SK-N-SH treated with all-trans-retinoic acid at 6 μM for 48 hours (cell line): ENCODE results near the gene GARNL3.

Experiments used
- ATAC-seq: fragments of 200-7000 bp; cut with Tn5 transposase; 3 replicates; pipeline ENCODE4 v1.9.1; 2020; ENCODE audit warnings: mild to moderate bottlenecking, moderate library complexity
- ARNTL ChIP-seq: fragments of 450-650 bp; formaldehyde crosslinking; IDR thresholded peaks from 2 replicates; pipeline ENCODE4 v1.5.0; 2020; ENCODE audit warnings: low read depth, mild to moderate bottlenecking, moderate library complexity, borderline replicate concordance
- CSDC2 ChIP-seq: fragments of 250-450 bp; sonication (Bioruptor Pico); IDR thresholded peaks from 2 replicates; pipeline ENCODE4 v1.5.0; 2020; ENCODE audit warnings: mild to moderate bottlenecking, moderate library complexity
- CSRNP3 ChIP-seq: fragments of 250-450 bp; sonication (Bioruptor Pico); IDR thresholded peaks from 2 replicates; pipeline ENCODE4 v1.5.1; 2021; ENCODE audit warnings: mild to moderate bottlenecking, moderate library complexity
- ISL1 ChIP-seq: fragments of 250-450 bp; sonication (Bioruptor Pico); IDR thresholded peaks from 2 replicates; pipeline ENCODE4 v2.1.2; 2022; ENCODE audit warnings: mild to moderate bottlenecking, moderate library complexity
- OSR1 ChIP-seq: fragments of 250-450 bp; sonication (Bioruptor Pico); IDR thresholded peaks from 2 replicates; pipeline ENCODE4 v1.8.0; 2022; ENCODE audit warnings: moderate library complexity, mild to moderate bottlenecking, inconsistent platforms
- RARB ChIP-seq: fragments of 250-450 bp; sonication (Bioruptor Pico); IDR thresholded peaks from 2 replicates; pipeline ENCODE4 v1.8.0; 2021; ENCODE audit warnings: mild to moderate bottlenecking, moderate library complexity
- SNAI2 ChIP-seq: fragments of 250-450 bp; sonication (Bioruptor Pico); IDR thresholded peaks from 2 replicates; pipeline ENCODE4 v1.5.0; 2020; ENCODE audit warnings: mild to moderate bottlenecking, moderate library complexity
- TCF4 ChIP-seq: fragments of 250-450 bp; sonication (Bioruptor Pico); IDR thresholded peaks from 2 replicates; pipeline ENCODE4 v1.8.0; 2021; ENCODE audit warnings: mild to moderate bottlenecking, moderate library complexity, borderline replicate concordance
- ZC3H10 ChIP-seq: fragments of 250-450 bp; sonication (Bioruptor Pico); IDR thresholded peaks from 2 replicates; pipeline ENCODE4 v1.5.1; 2021; ENCODE audit warnings: mild to moderate bottlenecking, moderate library complexity
- ZFP3 ChIP-seq: fragments of 250-450 bp; sonication (Bioruptor Pico); IDR thresholded peaks from 2 replicates; pipeline ENCODE4 v1.5.0; 2020; ENCODE audit warnings: mild to moderate bottlenecking, moderate library complexity
- ZFP30 ChIP-seq: fragments of 450-650 bp; formaldehyde crosslinking; IDR thresholded peaks from 2 replicates; pipeline ENCODE4 v1.5.0; 2022; ENCODE audit warnings: mild to moderate bottlenecking, moderate library complexity
- ZNF565 ChIP-seq: fragments of 450-650 bp; formaldehyde crosslinking; conservative IDR thresholded peaks from 2 replicates; pipeline ENCODE4 v1.5.0; 2020; ENCODE audit warnings: low read depth, mild to moderate bottlenecking, moderate library complexity
- ZNF70 ChIP-seq: fragments of 450-650 bp; formaldehyde crosslinking; IDR thresholded peaks from 2 replicates; pipeline ENCODE4 v1.5.0; 2020; ENCODE audit warnings: mild to moderate bottlenecking, moderate library complexity
- ZNF8 ChIP-seq: fragments of 450-650 bp; formaldehyde crosslinking; IDR thresholded peaks from 2 replicates; pipeline ENCODE4 v1.5.0; 2020; ENCODE audit warnings: mild to moderate bottlenecking, moderate library complexity
- TF ChIP-seq, protein P1 (sequence below): fragments of 250-450 bp; sonication (Bioruptor Pico); IDR thresholded peaks from 2 replicates; pipeline ENCODE4 v1.5.0; 2020; ENCODE audit warnings: mild to moderate bottlenecking, moderate library complexity
- TF ChIP-seq, protein P2 (sequence below): fragments of 250-450 bp; sonication (Bioruptor Pico); IDR thresholded peaks from 2 replicates; pipeline ENCODE4 v1.5.1; 2020; ENCODE audit warnings: low read depth, mild to moderate bottlenecking, moderate library complexity
- TF ChIP-seq, protein P3 (sequence below): fragments of 250-450 bp; sonication (Bioruptor Pico); IDR thresholded peaks from 2 replicates; pipeline ENCODE4 v1.8.0; 2021; ENCODE audit warnings: low read depth, mild to moderate bottlenecking, moderate library complexity, borderline replicate concordance

GARNL3 gene

DNA sequence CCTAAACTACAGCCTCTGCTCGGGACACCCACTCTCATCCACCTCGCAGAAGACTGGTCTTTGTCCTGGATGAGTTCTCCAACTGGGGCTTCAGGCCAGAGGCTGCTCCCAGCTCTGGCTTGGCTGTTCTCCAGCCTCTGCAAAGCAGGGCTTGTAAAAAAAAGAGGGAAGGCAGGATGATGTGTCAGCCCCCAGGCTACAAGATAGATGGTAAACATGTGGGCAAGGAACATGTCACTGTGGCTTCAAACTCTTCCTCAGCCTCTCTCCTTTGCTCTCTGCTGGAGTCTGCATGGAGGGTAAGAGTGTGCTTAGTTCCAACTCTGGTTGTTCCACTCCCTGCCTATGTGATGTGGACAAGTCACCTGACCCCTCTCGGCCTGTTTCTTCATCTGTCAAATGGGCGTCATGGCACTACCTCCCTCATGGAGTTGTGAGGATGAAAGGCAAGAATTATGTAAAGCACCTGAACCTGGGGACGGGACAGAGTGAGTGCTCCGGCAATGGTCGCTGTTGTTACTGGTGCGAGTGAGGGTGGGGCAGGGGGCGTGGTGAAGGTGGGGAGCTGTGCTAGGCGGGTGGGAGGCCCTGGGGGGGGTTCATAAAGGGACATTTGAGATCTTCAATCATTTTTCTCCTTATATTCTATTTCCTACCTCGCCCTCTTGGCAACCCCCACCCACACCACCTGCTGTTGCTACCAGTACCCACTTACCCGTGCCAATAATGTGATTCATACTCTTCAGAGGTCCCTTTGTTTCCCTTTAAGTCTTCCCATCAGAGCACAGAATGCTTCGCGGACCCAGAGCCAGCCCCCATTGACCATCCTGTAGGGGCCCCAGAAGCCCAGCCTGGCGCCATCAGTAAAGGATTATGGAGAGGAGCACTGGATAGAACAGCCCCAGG lies 152.8 kb downstream of the GARNL3 start (continued):
- TF ChIP-seq, protein P1, sequence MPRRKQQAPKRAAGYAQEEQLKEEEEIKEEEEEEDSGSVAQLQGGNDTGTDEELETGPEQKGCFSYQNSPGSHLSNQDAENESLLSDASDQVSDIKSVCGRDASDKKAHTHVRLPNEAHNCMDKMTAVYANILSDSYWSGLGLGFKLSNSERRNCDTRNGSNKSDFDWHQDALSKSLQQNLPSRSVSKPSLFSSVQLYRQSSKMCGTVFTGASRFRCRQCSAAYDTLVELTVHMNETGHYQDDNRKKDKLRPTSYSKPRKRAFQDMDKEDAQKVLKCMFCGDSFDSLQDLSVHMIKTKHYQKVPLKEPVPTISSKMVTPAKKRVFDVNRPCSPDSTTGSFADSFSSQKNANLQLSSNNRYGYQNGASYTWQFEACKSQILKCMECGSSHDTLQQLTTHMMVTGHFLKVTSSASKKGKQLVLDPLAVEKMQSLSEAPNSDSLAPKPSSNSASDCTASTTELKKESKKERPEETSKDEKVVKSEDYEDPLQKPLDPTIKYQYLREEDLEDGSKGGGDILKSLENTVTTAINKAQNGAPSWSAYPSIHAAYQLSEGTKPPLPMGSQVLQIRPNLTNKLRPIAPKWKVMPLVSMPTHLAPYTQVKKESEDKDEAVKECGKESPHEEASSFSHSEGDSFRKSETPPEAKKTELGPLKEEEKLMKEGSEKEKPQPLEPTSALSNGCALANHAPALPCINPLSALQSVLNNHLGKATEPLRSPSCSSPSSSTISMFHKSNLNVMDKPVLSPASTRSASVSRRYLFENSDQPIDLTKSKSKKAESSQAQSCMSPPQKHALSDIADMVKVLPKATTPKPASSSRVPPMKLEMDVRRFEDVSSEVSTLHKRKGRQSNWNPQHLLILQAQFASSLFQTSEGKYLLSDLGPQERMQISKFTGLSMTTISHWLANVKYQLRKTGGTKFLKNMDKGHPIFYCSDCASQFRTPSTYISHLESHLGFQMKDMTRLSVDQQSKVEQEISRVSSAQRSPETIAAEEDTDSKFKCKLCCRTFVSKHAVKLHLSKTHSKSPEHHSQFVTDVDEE (CRISPR knock-in tag): no peak
- no peak for TF ChIP-seq CSRNP3 (CRISPR knock-in tag)
- no peak for TF ChIP-seq ZNF8 (CRISPR knock-in tag)
- no peak for TF ChIP-seq ZNF565 (CRISPR knock-in tag)
- no peak for TF ChIP-seq ARNTL (CRISPR knock-in tag)
- TF ChIP-seq, all 23 proteins: peak for 0

DNA sequence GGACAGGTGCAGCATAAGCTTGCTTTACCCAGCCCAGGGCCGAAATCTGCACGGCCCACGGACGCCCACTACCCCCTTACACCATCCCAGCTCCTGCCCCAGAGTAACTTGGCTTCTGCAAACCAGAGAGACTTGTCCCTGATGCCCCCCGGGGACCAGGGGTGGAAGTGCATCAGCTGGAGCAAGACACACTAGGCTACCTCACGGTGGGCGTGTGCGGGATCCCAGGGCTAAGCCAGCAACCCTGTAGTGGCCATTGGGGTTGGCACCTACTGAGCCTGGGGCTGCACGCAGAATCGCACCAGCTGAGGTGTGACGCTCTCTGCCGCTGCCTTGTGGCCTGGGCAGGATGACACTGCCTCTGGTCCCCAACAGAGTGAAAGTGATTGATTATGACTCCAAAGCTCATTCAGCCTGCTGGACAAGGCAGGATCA lies 153.5 kb downstream of the GARNL3 start:
- peak; percentile 34; the same call in 2 of the 3 replicates for ATAC-seq
- TF ChIP-seq, protein P2, sequence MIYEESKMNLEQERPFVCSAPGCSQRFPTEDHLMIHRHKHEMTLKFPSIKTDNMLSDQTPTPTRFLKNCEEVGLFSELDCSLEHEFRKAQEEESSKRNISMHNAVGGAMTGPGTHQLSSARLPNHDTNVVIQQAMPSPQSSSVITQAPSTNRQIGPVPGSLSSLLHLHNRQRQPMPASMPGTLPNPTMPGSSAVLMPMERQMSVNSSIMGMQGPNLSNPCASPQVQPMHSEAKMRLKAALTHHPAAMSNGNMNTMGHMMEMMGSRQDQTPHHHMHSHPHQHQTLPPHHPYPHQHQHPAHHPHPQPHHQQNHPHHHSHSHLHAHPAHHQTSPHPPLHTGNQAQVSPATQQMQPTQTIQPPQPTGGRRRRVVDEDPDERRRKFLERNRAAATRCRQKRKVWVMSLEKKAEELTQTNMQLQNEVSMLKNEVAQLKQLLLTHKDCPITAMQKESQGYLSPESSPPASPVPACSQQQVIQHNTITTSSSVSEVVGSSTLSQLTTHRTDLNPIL (CRISPR knock-in tag): no peak
- TF ChIP-seq ZC3H10 (CRISPR knock-in tag) (no peak), SNAI2 (no peak), CSRNP3 (CRISPR knock-in tag) (no peak)
- TF ChIP-seq, all 23 proteins: peak for 0

DNA sequence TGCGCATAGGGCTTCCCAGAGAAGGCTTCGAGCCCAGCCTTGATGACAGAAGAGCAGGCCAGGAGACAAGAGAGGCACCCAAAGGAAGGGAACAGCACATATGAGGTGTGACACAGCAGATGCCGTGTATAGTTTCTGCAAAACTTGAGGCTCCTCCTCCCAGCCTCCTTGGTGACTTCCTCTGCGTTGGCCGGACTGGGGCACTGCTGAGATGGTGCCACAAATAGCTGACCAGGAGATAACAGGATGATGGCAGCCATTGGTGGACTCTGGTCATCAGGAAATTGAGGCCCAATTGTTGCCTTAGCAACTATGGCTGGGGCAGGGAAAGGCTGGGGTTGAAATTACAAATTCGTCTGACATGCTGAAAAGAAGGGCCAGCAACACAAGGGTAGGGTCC lies 154.8 kb downstream of the GARNL3 start:
- TF ChIP-seq CSDC2: no peak
- no peak for TF ChIP-seq ISL1
- TF ChIP-seq ZFP3: no peak
- TF ChIP-seq RARB (CRISPR knock-in tag): no peak
- no peak for TF ChIP-seq OSR1 (CRISPR knock-in tag)
- no peak for TF ChIP-seq ARNTL (CRISPR knock-in tag)
- TF ChIP-seq ZNF8 (CRISPR knock-in tag): no peak
- TF ChIP-seq TCF4: no peak
- no peak for ATAC-seq

GRCh38 chr9:127421057-127421456 lies 156.5 kb downstream of the GARNL3 start:
- no peak for TF ChIP-seq ZNF70
- TF ChIP-seq, protein P1 (CRISPR knock-in tag): no peak
- TF ChIP-seq, protein P2 (CRISPR knock-in tag): no peak
- no peak for TF ChIP-seq ZNF565 (CRISPR knock-in tag)
- TF ChIP-seq, protein P3, sequence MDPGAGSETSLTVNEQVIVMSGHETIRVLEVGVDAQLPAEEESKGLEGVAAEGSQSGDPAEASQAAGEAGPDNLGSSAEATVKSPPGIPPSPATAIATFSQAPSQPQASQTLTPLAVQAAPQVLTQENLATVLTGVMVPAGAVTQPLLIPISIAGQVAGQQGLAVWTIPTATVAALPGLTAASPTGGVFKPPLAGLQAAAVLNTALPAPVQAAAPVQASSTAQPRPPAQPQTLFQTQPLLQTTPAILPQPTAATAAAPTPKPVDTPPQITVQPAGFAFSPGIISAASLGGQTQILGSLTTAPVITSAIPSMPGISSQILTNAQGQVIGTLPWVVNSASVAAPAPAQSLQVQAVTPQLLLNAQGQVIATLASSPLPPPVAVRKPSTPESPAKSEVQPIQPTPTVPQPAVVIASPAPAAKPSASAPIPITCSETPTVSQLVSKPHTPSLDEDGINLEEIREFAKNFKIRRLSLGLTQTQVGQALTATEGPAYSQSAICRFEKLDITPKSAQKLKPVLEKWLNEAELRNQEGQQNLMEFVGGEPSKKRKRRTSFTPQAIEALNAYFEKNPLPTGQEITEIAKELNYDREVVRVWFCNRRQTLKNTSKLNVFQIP (CRISPR knock-in tag): no peak
- TF ChIP-seq ZNF8 (CRISPR knock-in tag): no peak
- no peak for TF ChIP-seq ZFP30 (CRISPR knock-in tag)
- TF ChIP-seq CSDC2: no peak
- TF ChIP-seq CSRNP3 (CRISPR knock-in tag): no peak
- ATAC-seq: no peak
